Heart right ventricle (tissue), 16 donors: ENCODE data around the gene CCRL2. TPM values are rescaled to one million over a fixed set of nuclear protein-coding genes. Genes with fewer than 3 reads are reported as not detected.
A peak's percentile ranks its signal among the peaks of the same experiment; 100 is the strongest.

Experiments
- ATAC-seq, 8 donors: fragments of 200-7000 bp; cut with Tn5 transposase; one replicate each; pipeline ENCODE4 v1.9.1; 2020; ENCODE audit warnings: mild to moderate bottlenecking in 8 of 8, moderate library complexity in 8 of 8, moderate number of reproducible peaks in 1 of 8
- DNase-seq, 2 donors: peaks; one replicate each; pipeline ENCODE4 v3.0.0-alpha.2; 2020
- H3K27ac ChIP-seq, 10 donors: fragments of 200-600 bp; sonication (generic) in 2 of 10; one replicate each; pipeline versions ENCODE4 v1.5.0 to v1.8.0; 2020 to 2022; ENCODE audit warnings: mild to moderate bottlenecking in 3 of 10
- H3K27me3 ChIP-seq, 7 donors: fragments of 200-600 bp; one replicate each; pipeline ENCODE4 v1.8.0; 2021 to 2022; ENCODE audit warnings: mild to moderate bottlenecking in 2 of 7
- H3K36me3 ChIP-seq, 9 donors: fragments of 200-600 bp; sonication (generic) in 1 of 9; one replicate each; pipeline versions ENCODE4 v1.5.0 to v1.8.0; 2020 to 2022; ENCODE audit warnings: mild to moderate bottlenecking in 2 of 9
- H3K4me1 ChIP-seq, 9 donors: fragments of 200-600 bp; sonication (generic) in 1 of 9; one replicate each; pipeline versions ENCODE4 v1.5.0 to v1.8.0; 2020 to 2022; ENCODE audit warnings: mild to moderate bottlenecking in 4 of 9
- H3K4me3 ChIP-seq, 10 donors: fragments of 200-600 bp; sonication (generic) in 2 of 10; one replicate each; pipeline versions ENCODE4 v1.5.0 to v1.8.0; 2020 to 2022; ENCODE audit warnings: mild to moderate bottlenecking in 7 of 10, moderate library complexity in 2 of 10
- H3K9me3 ChIP-seq, 11 donors: fragments of 200-600 bp in 10 of 11; sonication (generic) in 2 of 11; one replicate each; pipeline versions ENCODE4 v1.5.0 to v1.8.0; 2013 to 2022; ENCODE audit warnings: mild to moderate bottlenecking in 2 of 11, control low read depth in 1 of 11, moderate library complexity in 1 of 11
- WGBS, 2 donors: extraction: QIAGEN DNeasy Blood & Tissue Kit; methylation state at CpG; one replicate each; pipeline ENCODE4 v1.1.7; 2013; ENCODE audit warnings: inconsistent platforms in 1 of 2; 5-methylcytosine and 5-hydroxymethylcytosine counted together
- intact Hi-C, 10 donors: fragments of 100-400 bp; cut with DNase I; formaldehyde crosslinking; loops; one replicate each; pipeline versions ENCODE4 v1.11.1 to v1.14.2; 2022
- polyA plus RNA-seq, 2 donors: library from polyadenylated mRNA; stranded (reverse); fragments of 200-250 nt; gene quantifications; one replicate each; pipeline ENCODE4 v1.2.3, GENCODE V29; 2013
- total RNA-seq, 10 donors: library from RNA; stranded (reverse); fragmentation: NEBNext Ultra II Directional in 3 of 10; extraction: Animal tissue kit (Norgen Biotek cat#: 25700) in 3 of 10; gene quantifications; one replicate each; pipeline versions ENCODE4 v1.2.1 to v1.2.4, GENCODE V29; 2021 to 2023
- TF ChIP-seq, protein P1 (sequence below), 9 donors: fragments of 200-600 bp; sonication (generic) in 2 of 9; IDR thresholded peaks; one replicate each; pipeline versions ENCODE4 v1.5.0 to v1.8.0; 2021 to 2022; ENCODE audit warnings: antibody characterized with exemption in 9 of 9, mild to moderate bottlenecking in 5 of 9, moderate library complexity in 1 of 9
- donor health status: Arrhythmogenic right ventricular cardiomyopathy.
- donor health status: ischemic (EF 13 %, LVEDD 7.1; RV severe dilation, severe dysfunction).
- donor health status: healthy with polysubstance abuse.
- donor health status: DM: no; HTN: yes; CAD: no.
- donor health status: DM: no; HTN: no; CAD: no.
- donor health status: ischemic (EF 25% LVEDD 6.9; RV normal size, moderate dysfunction).
- donor health status: ischemic (EF 25% LVEDD 5.7; RV mildly dilated, moderate dysfunction).
- donor health status: healthy.
- donor health status: DM: yes; HTN: yes; CAD: no.
- donor health status: Ischemic cardiomyopathy.
- donor health status: ischemic (EF 35%, LVEDD 5.7; RV mildly dilated, moderate dysfunction).
- donor health status: nonischemic (EF 11% LVEDD 7.7; RV severe dilation, severe dysfunction).
- donor health status: DM: yes; HTN: yes; CAD: no.
- donor health status: PGD.
- donor health status: ischemic (EF 29% LVEDD 5.4; RV normal size, mild dysfunction).
- donor health status: nonischemic (EF 23%, LVEDD 6.1; RV moderate dilation, normal function).

CCRL2 gene
- total and polyA plus RNA-seq, 12 donors = 1.0 to 5.4 (median 1.7) TPM

- ATAC-seq (no peak), DNase-seq (no peak)
- Histone ChIP-seq H3K9me3 (no peaks in the 10 kb centered on the region), H3K27ac (no peak overlapping the region), H3K4me1 (peaks cover 0 to 51% (median 0%) of the 10 kb centered on the region in 9 donors), H3K27me3 (no peaks in the 10 kb centered on the region), H3K36me3 (no peaks in the 10 kb centered on the region), H3K4me3 (no peak overlapping the region)
- intact Hi-C loops = no loop called here
- TF ChIP-seq, protein P1, sequence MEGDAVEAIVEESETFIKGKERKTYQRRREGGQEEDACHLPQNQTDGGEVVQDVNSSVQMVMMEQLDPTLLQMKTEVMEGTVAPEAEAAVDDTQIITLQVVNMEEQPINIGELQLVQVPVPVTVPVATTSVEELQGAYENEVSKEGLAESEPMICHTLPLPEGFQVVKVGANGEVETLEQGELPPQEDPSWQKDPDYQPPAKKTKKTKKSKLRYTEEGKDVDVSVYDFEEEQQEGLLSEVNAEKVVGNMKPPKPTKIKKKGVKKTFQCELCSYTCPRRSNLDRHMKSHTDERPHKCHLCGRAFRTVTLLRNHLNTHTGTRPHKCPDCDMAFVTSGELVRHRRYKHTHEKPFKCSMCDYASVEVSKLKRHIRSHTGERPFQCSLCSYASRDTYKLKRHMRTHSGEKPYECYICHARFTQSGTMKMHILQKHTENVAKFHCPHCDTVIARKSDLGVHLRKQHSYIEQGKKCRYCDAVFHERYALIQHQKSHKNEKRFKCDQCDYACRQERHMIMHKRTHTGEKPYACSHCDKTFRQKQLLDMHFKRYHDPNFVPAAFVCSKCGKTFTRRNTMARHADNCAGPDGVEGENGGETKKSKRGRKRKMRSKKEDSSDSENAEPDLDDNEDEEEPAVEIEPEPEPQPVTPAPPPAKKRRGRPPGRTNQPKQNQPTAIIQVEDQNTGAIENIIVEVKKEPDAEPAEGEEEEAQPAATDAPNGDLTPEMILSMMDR (IDR thresholded peaks at IDR 0.05) = no peak
- WGBS, 2 donors = 94 to 96% methylated on average over 6 of the region's 6 CpGs
Observed at GRCh38 chr3:46398186-46398955, 8.7 kb upstream of the CCRL2 start.

- H3K27ac ChIP-seq = peak overlapping the region in 1 of 10 donors; percentile 20
- peaks cover 0 to 44% (median 0%) of the 10 kb centered on the region in 9 donors for H3K4me1 ChIP-seq
- no peaks in the 10 kb centered on the region for H3K9me3 ChIP-seq
- WGBS, 2 donors = 72 to 86% methylated on average over 2 of the region's 2 CpGs
- intact Hi-C loops = no loop called here
- no peak overlapping the region for H3K4me3 ChIP-seq
- no peaks in the 10 kb centered on the region for H3K27me3 ChIP-seq
- H3K36me3 ChIP-seq = no peaks in the 10 kb centered on the region
- no peak for ATAC-seq
- DNase-seq = no peak
- TF ChIP-seq, protein P1 (IDR thresholded peaks at IDR 0.05) = no peak
Observed at GRCh38 chr3:46399098-46399497, 8.0 kb upstream of the CCRL2 start.

- H3K36me3 ChIP-seq = no peaks in the 10 kb centered on the region
- H3K4me1 ChIP-seq = peaks cover 0 to 42% (median 0%) of the 10 kb centered on the region in 9 donors
- peak overlapping the region in 1 of 10 donors; percentile 33 for H3K27ac ChIP-seq
- ATAC-seq (peak in 1 of 8 donors; percentile 18), DNase-seq (no peak)
- intact Hi-C loops = no loop called here
- 54 to 55% methylated on average over 2 of the region's 2 CpGs for WGBS, 2 donors
- H3K9me3 ChIP-seq = no peaks in the 10 kb centered on the region
- H3K4me3 ChIP-seq = no peak overlapping the region
- no peaks in the 10 kb centered on the region for H3K27me3 ChIP-seq
- TF ChIP-seq, protein P1 (IDR thresholded peaks at IDR 0.05) = no peak
Observed at GRCh38 chr3:46399557-46399956, 7.5 kb upstream of the CCRL2 start.

GRCh38 chr3:46400000-46400734 lies 6.9 kb upstream of the CCRL2 start:
- H3K4me3 ChIP-seq = no peak overlapping the region
- peaks cover 0 to 43% (median 0%) of the 10 kb centered on the region in 9 donors for H3K4me1 ChIP-seq
- peak overlapping the region in 1 of 10 donors; percentile 33 for H3K27ac ChIP-seq
- TF ChIP-seq, protein P1 (IDR thresholded peaks at IDR 0.05) = no peak
- no peaks in the 10 kb centered on the region for H3K9me3 ChIP-seq
- DNase-seq (no peak), ATAC-seq (peak in 2 of 8 donors; percentile 57)
- H3K36me3 ChIP-seq = no peaks in the 10 kb centered on the region
- WGBS, 2 donors = 45 to 58% methylated on average over 8 of the region's 8 CpGs
- H3K27me3 ChIP-seq = no peaks in the 10 kb centered on the region
- intact Hi-C loops = no loop called here
